Stimulated activated naive B cell treated with anti-CD40 and anti-IgM and Interleukin-4, amounts not matched to agents 10 μg/mL and 1 μg/mL and 100 μg/mL, for 72 hours (primary cell): ENCODE results near the gene HEPN1.

Experiments used
- ATAC-seq, 2 donors: fragments of 150-1000 bp; cut with Tn5 transposase; replicated peaks; 2 replicates each; pipeline ENCODE4 v1.10.0; 2021; ENCODE audit warnings: moderate library complexity in 1 of 2
- DNase-seq: peaks from one replicate; pipeline ENCODE4 v3.0.0; 2021
- H3K27ac Mint-ChIP-seq: one replicate; pipeline ENCODE4 v1.8.0; 2022; ENCODE audit warnings: mild to moderate bottlenecking, mixed read lengths
- H3K27me3 Mint-ChIP-seq, 2 donors: one replicate each; pipeline ENCODE4 v1.8.0; 2022; ENCODE audit warnings: mixed read lengths in 2 of 2
- H3K36me3 Mint-ChIP-seq, 2 donors: one replicate each; pipeline ENCODE4 v1.8.0; 2022; ENCODE audit warnings: mixed read lengths in 2 of 2, mild to moderate bottlenecking in 1 of 2
- H3K4me1 Mint-ChIP-seq, 2 donors: one replicate each; pipeline ENCODE4 v1.8.0; 2022; ENCODE audit warnings: mixed read lengths in 2 of 2, mild to moderate bottlenecking in 1 of 2
- H3K4me3 Mint-ChIP-seq, 2 donors: one replicate each; pipeline ENCODE4 v1.8.0; 2022; ENCODE audit warnings: mild to moderate bottlenecking in 2 of 2, mixed read lengths in 2 of 2, moderate library complexity in 1 of 2
- H3K9me3 Mint-ChIP-seq, 2 donors: one replicate each; pipeline ENCODE4 v1.8.0; 2022; ENCODE audit warnings: mixed read lengths in 2 of 2, mild to moderate bottlenecking in 1 of 2

Gene HEPN1

DNA sequence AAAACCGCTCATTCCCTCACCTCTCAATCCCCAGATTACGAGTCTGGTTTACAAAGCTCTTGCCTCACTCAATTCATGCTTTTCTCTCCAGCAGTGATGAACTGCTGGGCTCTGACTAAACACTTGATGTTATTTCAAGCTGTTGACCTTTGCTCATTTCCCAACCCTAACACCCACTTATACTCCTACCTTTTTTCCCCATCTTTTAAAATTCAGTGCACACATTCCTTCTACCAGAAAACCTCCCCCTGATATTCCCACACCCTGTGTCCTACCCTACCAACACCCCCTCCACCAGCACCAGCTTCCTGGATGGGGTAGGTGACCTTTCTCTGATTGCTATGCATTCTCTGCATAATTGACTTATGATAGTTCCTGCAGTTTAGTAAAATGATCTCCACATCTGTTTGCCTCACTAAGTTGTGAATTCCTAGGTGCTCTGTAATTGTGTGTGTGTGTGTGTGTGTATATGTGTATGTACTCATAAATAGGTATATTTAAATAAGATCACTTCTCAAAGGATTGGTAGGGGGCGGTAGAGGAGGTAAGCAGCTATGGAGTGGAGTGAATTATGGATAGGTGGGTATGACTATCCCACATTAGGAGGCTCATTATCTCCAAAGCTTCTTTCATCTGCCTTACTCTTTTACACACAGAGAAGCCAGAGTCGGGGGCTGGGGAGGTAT lies 16.0 kb downstream of the HEPN1 start:
- H3K4me1 Mint-ChIP-seq: no peaks in the 10 kb centered on the region
- no peak for ATAC-seq
- H3K27me3 Mint-ChIP-seq: peaks cover 21 to 35% of the 10 kb centered on the region in 2 donors
- H3K9me3 Mint-ChIP-seq: no peaks in the 10 kb centered on the region
- H3K27ac Mint-ChIP-seq: no peak overlapping the region
- H3K4me3 Mint-ChIP-seq: no peak overlapping the region
- no peaks in the 10 kb centered on the region for H3K36me3 Mint-ChIP-seq
- no peak for DNase-seq

GRCh38 chr11:124935548-124936514 lies 16.8 kb downstream of the HEPN1 start, which contains the start of gene HEPACAM:
TSS of gene HEPACAM (minus strand) at chr11:124936047. CDS start at chr11:124936006, 41 bp downstream.
- Mint-ChIP-seq H3K4me1 (no peaks in the 10 kb centered on the region), H3K27ac (no peak within 1 kb of the TSS), H3K27me3 (peaks cover 26 to 40% of the 10 kb centered on the region in 2 donors), H3K36me3 (no peaks in the 10 kb centered on the region), H3K9me3 (no peaks in the 10 kb centered on the region), H3K4me3 (no peak within 1 kb of the TSS)
- DNase-seq (no peak), ATAC-seq (no peak)

DNA sequence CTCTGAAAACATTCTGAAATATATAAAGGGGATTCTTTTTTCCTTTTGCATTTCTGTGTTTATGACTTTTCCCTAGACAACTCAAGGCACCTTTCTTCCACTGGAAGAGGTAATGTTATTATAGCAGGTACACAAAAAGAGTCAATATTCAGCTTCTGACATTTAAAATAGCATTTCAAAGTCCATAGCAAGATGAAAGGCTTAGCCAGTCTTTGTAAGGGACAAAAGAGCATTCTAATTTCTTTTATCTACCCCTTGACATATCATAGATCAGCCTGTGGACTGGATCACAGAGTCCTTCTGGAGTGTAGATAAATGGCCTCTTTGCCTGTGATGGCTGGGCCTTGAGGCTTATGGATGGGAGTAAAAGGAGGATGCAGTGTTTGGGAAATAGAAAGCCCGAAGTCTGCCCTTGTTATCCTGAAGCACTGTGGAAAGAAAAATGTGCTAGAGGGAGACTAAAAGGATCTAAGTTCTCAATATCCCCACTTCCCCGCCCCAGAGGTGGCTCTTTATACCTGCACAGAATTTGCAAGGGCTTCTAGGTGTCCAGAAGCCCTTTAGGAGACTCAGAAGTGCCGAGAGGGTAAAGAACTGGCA lies 18.4 kb downstream of the HEPN1 start:
- H3K27me3 Mint-ChIP-seq: peaks cover 26 to 44% of the 10 kb centered on the region in 2 donors
- no peak overlapping the region for H3K4me3 Mint-ChIP-seq
- ATAC-seq (no peak), DNase-seq (no peak)
- no peaks in the 10 kb centered on the region for H3K36me3 Mint-ChIP-seq
- H3K27ac Mint-ChIP-seq: no peak overlapping the region
- H3K9me3 Mint-ChIP-seq: no peaks in the 10 kb centered on the region
- H3K4me1 Mint-ChIP-seq: no peaks in the 10 kb centered on the region

DNA sequence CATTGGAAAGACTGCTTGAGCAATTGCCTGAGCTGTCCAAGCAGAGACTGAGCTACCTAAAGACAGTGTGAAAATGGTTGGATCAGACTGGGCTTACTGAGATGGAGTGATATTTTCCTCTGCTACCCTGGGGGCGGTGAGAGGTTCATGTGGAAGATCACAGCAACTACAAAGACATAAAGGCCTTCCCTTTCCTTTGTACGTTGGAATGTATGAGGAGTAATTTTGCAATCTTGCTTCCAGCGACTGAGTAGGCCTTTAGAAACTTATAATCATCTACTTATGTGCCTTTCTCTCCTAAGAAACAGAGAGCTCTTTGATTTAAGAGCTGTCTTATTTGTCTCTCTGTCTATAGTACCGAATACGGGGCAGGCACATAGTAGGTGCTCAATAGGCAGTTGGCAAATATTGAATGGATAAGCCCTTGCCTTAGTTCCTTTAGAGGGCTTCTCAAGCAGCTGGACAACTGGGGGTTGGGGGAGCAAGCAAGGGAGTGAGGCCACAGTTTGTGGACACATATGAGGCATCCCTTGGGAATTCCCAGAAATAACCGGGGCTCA lies 19.2 kb downstream of the HEPN1 start:
- H3K27me3 Mint-ChIP-seq: peaks cover 31 to 50% of the 10 kb centered on the region in 2 donors

DNA sequence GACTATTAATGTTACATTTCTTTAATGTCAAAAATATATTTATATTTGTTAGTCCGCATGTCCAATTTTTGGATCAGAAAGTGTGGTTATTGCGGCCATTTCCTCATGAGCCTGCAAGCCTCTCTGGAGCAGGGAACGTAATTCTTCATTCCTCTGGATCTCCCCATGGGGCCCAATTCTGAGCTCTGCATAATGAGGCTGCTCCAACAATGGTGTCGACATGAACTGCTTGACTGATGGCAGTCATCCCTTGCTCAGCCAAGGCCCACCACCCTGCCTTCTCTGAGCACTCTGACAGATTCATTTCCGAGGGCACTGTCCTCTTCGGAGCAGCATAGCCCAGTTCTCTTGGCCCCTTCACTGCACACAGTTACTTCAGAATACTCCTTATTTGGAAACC lies 19.9 kb downstream of the HEPN1 start:
- H3K9me3 Mint-ChIP-seq: no peaks in the 10 kb centered on the region
- H3K36me3 Mint-ChIP-seq: no peaks in the 10 kb centered on the region
- H3K27ac Mint-ChIP-seq: no peak overlapping the region
- H3K27me3 Mint-ChIP-seq: peaks cover 31 to 50% of the 10 kb centered on the region in 2 donors
- no peak for ATAC-seq
- DNase-seq: no peak
- H3K4me1 Mint-ChIP-seq: no peaks in the 10 kb centered on the region
- H3K4me3 Mint-ChIP-seq: no peak overlapping the region

More for the DNA sequence above, 19.2 kb downstream of the HEPN1 start:
- Mint-ChIP-seq H3K9me3 (no peaks in the 10 kb centered on the region), H3K4me3 (no peak overlapping the region), H3K4me1 (no peaks in the 10 kb centered on the region), H3K36me3 (no peaks in the 10 kb centered on the region), H3K27ac (no peak overlapping the region)
- ATAC-seq (no peak), DNase-seq (no peak)

- Mint-ChIP-seq H3K27ac (no peak overlapping the region), H3K36me3 (no peaks in the 10 kb centered on the region), H3K27me3 (peaks cover 32 to 46% of the 10 kb centered on the region in 2 donors), H3K4me3 (no peak overlapping the region), H3K4me1 (no peaks in the 10 kb centered on the region), H3K9me3 (no peaks in the 10 kb centered on the region)
- ATAC-seq: no peak
- no peak for DNase-seq
Measured at GRCh38 chr11:124941703-124942102, 22.7 kb downstream of the HEPN1 start.

DNA sequence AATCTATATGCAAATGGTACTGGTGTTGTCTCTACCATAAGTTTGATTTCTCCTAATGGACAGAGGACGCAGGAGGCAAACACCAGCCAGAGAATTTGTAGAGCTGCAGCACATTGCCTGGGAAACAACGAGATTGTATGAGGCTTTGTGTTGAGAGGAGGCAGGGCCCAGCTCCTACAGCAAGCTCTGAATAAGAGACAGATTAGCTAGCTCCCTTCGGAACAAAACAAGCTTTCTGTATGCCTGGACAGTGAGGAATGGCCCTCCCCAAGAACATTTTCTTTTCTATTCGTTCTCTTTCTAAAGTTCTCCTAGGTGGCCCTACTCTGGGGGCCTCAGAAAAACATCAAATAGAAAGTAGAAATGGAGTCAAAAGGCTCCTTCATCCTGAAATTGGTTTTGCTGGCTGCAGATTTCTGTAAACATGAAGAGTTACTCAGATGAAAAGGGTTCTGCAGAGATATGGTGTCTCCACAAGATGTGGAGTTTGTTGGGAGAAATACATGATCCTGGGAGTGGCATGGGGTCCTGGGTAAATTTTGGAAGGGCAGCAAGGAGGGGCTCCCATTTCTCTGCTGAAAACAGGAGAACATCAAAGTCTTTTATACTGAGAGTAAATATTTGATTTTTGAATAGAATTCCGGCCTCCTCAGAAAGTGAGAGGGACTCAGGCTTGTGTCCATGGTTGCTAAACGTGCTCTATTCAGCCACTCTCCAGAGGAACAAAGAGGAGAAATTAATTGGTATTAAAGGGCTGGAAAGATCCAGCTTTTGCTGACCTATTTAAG lies 23.6 kb downstream of the HEPN1 start:
- no peaks in the 10 kb centered on the region for H3K4me1 Mint-ChIP-seq
- no peak for ATAC-seq
- no peak overlapping the region for H3K27ac Mint-ChIP-seq
- no peak for DNase-seq
- H3K4me3 Mint-ChIP-seq: no peak overlapping the region
- peaks cover 31 to 42% of the 10 kb centered on the region in 2 donors for H3K27me3 Mint-ChIP-seq
- H3K36me3 Mint-ChIP-seq: no peaks in the 10 kb centered on the region
- peaks cover 0 to 2% of the 10 kb centered on the region in 2 donors for H3K9me3 Mint-ChIP-seq

DNA sequence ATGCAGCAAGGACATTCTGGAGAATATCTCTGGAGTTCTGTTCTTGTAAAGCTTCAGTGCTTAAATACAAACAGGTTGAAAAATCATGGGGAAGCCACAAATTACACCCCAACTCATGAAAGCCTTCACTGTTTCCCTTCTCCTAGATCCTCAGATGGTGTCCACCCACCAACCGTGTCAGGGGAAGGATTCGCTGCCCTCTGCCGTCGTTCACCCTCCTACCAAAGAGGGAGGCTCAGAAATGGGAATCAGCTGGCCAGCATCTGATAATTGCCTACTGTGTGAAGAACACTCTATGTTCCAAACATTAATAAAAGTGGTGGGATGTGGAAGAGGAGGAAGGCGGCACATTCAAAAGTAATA lies 24.2 kb downstream of the HEPN1 start:
- ATAC-seq (no peak), DNase-seq (no peak)
- H3K36me3 Mint-ChIP-seq: peaks cover 0 to under 1% of the 10 kb centered on the region in 2 donors
- peaks cover 33 to 43% of the 10 kb centered on the region in 2 donors for H3K27me3 Mint-ChIP-seq
- peaks cover 5 to 6% of the 10 kb centered on the region in 2 donors for H3K9me3 Mint-ChIP-seq
- H3K4me3 Mint-ChIP-seq: no peak overlapping the region
- no peak overlapping the region for H3K27ac Mint-ChIP-seq
- no peaks in the 10 kb centered on the region for H3K4me1 Mint-ChIP-seq

DNA sequence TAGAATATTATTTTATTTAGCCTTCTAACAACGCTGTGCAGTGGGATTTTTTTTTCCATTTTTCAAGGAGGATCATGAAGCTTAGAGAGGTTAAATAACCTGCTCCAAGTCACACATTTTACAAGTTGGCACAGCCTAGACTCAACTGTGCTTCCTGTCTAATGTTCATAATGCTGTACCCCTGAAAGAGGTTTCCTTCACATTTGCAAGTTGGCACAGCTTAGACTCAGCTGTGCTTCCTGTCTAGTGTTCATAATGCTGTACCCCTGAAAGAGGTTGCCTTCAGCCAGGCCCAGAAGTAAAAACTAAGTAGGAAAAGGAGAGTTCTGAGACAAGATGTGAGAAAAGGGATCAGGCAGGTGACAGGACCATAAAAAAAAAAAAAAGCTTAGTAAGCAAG lies 24.7 kb downstream of the HEPN1 start:
- H3K4me1 Mint-ChIP-seq: no peaks in the 10 kb centered on the region
- ATAC-seq: no peak
- H3K4me3 Mint-ChIP-seq: no peak overlapping the region
- DNase-seq: no peak
- H3K9me3 Mint-ChIP-seq: peaks cover 9 to 11% of the 10 kb centered on the region in 2 donors
- peaks cover 34 to 43% of the 10 kb centered on the region in 2 donors for H3K27me3 Mint-ChIP-seq
- peaks cover 0 to 6% of the 10 kb centered on the region in 2 donors for H3K36me3 Mint-ChIP-seq
- no peak overlapping the region for H3K27ac Mint-ChIP-seq

- Mint-ChIP-seq H3K27me3 (peaks cover 36 to 39% of the 10 kb centered on the region in 2 donors), H3K27ac (no peak overlapping the region), H3K9me3 (peaks cover 9 to 12% of the 10 kb centered on the region in 2 donors), H3K4me3 (no peak overlapping the region), H3K36me3 (peaks cover 0 to 7% of the 10 kb centered on the region in 2 donors), H3K4me1 (no peaks in the 10 kb centered on the region)
- ATAC-seq (no peak), DNase-seq (no peak)
Measured at GRCh38 chr11:124944565-124944964, 25.5 kb downstream of the HEPN1 start.

DNA sequence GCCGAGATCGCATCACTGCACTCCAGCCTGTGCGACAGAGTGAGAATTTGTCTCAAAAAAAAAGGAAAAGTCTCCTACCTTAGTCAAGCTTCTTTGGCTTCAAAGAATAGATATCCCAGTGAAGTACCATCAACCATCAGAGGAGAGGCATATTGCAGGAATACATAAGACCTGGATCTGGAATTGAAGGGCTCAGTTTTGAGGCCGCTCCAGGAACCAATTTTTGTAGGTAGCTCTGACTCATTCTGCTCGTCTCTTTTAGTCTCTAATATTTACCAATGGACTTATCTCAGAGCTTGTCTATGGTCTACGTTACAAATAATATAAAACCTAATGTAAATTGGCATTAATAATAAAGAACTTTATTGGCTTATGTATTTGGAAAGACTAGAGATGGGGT lies 26.8 kb downstream of the HEPN1 start:
- Mint-ChIP-seq H3K27ac (no peak overlapping the region), H3K36me3 (peaks cover 0 to 7% of the 10 kb centered on the region in 2 donors)
- no peak for ATAC-seq

GRCh38 chr11:124946735-124947141 lies 27.7 kb downstream of the HEPN1 start:
- peaks cover 9 to 12% of the 10 kb centered on the region in 2 donors for H3K9me3 Mint-ChIP-seq
- no peak for ATAC-seq
- no peaks in the 10 kb centered on the region for H3K4me1 Mint-ChIP-seq
- H3K4me3 Mint-ChIP-seq: no peak overlapping the region
- H3K27ac Mint-ChIP-seq: no peak overlapping the region
- DNase-seq: no peak
- H3K27me3 Mint-ChIP-seq: peaks cover 30% of the 10 kb centered on the region in 2 donors
- H3K36me3 Mint-ChIP-seq: peaks cover 0 to 7% of the 10 kb centered on the region in 2 donors

More for the DNA sequence above, 26.8 kb downstream of the HEPN1 start:
- peaks cover 9 to 12% of the 10 kb centered on the region in 2 donors for H3K9me3 Mint-ChIP-seq
- no peak overlapping the region for H3K4me3 Mint-ChIP-seq
- H3K27me3 Mint-ChIP-seq: peaks cover 30 to 34% of the 10 kb centered on the region in 2 donors
- no peaks in the 10 kb centered on the region for H3K4me1 Mint-ChIP-seq
- no peak for DNase-seq

- ATAC-seq: no peak
- no peak overlapping the region for H3K4me3 Mint-ChIP-seq
- H3K27me3 Mint-ChIP-seq: peaks cover 23 to 24% of the 10 kb centered on the region in 2 donors
- H3K36me3 Mint-ChIP-seq: peaks cover 0 to 7% of the 10 kb centered on the region in 2 donors
- no peak overlapping the region for H3K27ac Mint-ChIP-seq
- no peaks in the 10 kb centered on the region for H3K4me1 Mint-ChIP-seq
- H3K9me3 Mint-ChIP-seq: peaks cover 9 to 12% of the 10 kb centered on the region in 2 donors
- DNase-seq: no peak
Measured at GRCh38 chr11:124950601-124951330, 31.7 kb downstream of the HEPN1 start.
